Measurements from ENCODE around the gene SWT1.
"Not testable (repeated sequence)": the region's sequence is repeated elsewhere in the genome, so short reads cannot be mapped to it uniquely, and the experiment has no call there.

SWT1 gene

GRCh38 chr1:185166106-185166505 lies 9.1 kb downstream of the SWT1 start:
- H3K4me1 ChIP-seq: peaks cover 10% of the 10 kb centered on the region
- H3K27ac ChIP-seq: no peak overlapping the region
- no peaks in the 10 kb centered on the region for H4K20me1 ChIP-seq
- no peak overlapping the region for H3K4me3 ChIP-seq
- no peaks in the 10 kb centered on the region for H3K9me3 ChIP-seq
- peak overlapping the region; percentile 56 for H3K4me2 ChIP-seq
- no peaks in the 10 kb centered on the region for H3K27me3 ChIP-seq
- H3K9ac ChIP-seq: no peak overlapping the region
- no peak for TF ChIP-seq Cebpa-rat (IDR thresholded peaks at IDR 0.05)
- peaks cover 6% of the 10 kb centered on the region; the same call in 1 of the 2 replicates for H3K36me3 ChIP-seq

GRCh38 chr1:185170291-185170848 lies 13.4 kb downstream of the SWT1 start:
- peaks cover 6% of the 10 kb centered on the region; the same call in 1 of the 2 replicates for H3K36me3 ChIP-seq
- H3K9me3 ChIP-seq: no peaks in the 10 kb centered on the region
- no peak overlapping the region for H3K9ac ChIP-seq
- H3K4me3 ChIP-seq: no peak overlapping the region
- no peaks in the 10 kb centered on the region for H4K20me1 ChIP-seq
- H3K27me3 ChIP-seq: no peaks in the 10 kb centered on the region
- H3K4me1 ChIP-seq: peaks cover 9% of the 10 kb centered on the region
- TF ChIP-seq Cebpa-rat (IDR thresholded peaks at IDR 0.05): no peak
- H3K27ac ChIP-seq: no peak overlapping the region
- H3K4me2 ChIP-seq: no peak overlapping the region

- H3K4me3 ChIP-seq: no peak overlapping the region
- no peaks in the 10 kb centered on the region for H4K20me1 ChIP-seq
- no peaks in the 10 kb centered on the region for H3K4me1 ChIP-seq
- H3K4me2 ChIP-seq: no peak overlapping the region
- no peak overlapping the region for H3K9ac ChIP-seq
- H3K27me3 ChIP-seq: no peaks in the 10 kb centered on the region
- no peak overlapping the region for H3K27ac ChIP-seq
- peaks cover 6% of the 10 kb centered on the region; the same call in 1 of the 2 replicates for H3K9me3 ChIP-seq
- H3K36me3 ChIP-seq: no peaks in the 10 kb centered on the region
- no peak for TF ChIP-seq Cebpa-rat (IDR thresholded peaks at IDR 0.05)
Measured at GRCh38 chr1:185193756-185194155, 36.8 kb downstream of the SWT1 start.

GRCh38 chr1:185198712-185199111 lies 41.7 kb downstream of the SWT1 start:
- H3K9ac ChIP-seq, H3K27ac ChIP-seq, H3K4me2 ChIP-seq, H3K4me3 ChIP-seq, H3K36me3 ChIP-seq, H3K27me3 ChIP-seq, H4K20me1 ChIP-seq, H3K4me1 ChIP-seq: not testable (repeated sequence)
- peaks cover 15% of the 10 kb centered on the region; the same call in 1 of the 2 replicates for H3K9me3 ChIP-seq

GRCh38 chr1:185200889-185201288 lies 43.9 kb downstream of the SWT1 start:
- H3K27ac ChIP-seq: no peak overlapping the region
- no peak overlapping the region for H3K4me3 ChIP-seq
- no peaks in the 10 kb centered on the region for H3K27me3 ChIP-seq
- H3K9me3 ChIP-seq: peaks cover 15% of the 10 kb centered on the region; the same call in 1 of the 2 replicates
- H3K4me1 ChIP-seq: no peaks in the 10 kb centered on the region
- no peak overlapping the region for H3K4me2 ChIP-seq
- TF ChIP-seq Cebpa-rat (IDR thresholded peaks at IDR 0.05): no peak
- H3K9ac ChIP-seq: no peak overlapping the region
- H4K20me1 ChIP-seq: no peaks in the 10 kb centered on the region
- H3K36me3 ChIP-seq: no peaks in the 10 kb centered on the region

- TF ChIP-seq Cebpa-rat (IDR thresholded peaks at IDR 0.05): no peak
Measured at GRCh38 chr1:185207170-185207569, 50.2 kb downstream of the SWT1 start.

GRCh38 chr1:185207980-185208602 lies 51.1 kb downstream of the SWT1 start:
- TF ChIP-seq Cebpa-rat (IDR thresholded peaks at IDR 0.05): no peak
- no peak overlapping the region for H3K27ac ChIP-seq
- H4K20me1 ChIP-seq: no peaks in the 10 kb centered on the region
- 0 out of 2 replicates have a peak, but pooled peaks cover 4% of the 10 kb centered on the region for H3K36me3 ChIP-seq
- H3K9me3 ChIP-seq: no peaks in the 10 kb centered on the region
- H3K9ac ChIP-seq: no peak overlapping the region
- H3K4me2 ChIP-seq: no peak overlapping the region
- H3K4me3 ChIP-seq: no peak overlapping the region
- H3K4me1 ChIP-seq: no peaks in the 10 kb centered on the region
- no peaks in the 10 kb centered on the region for H3K27me3 ChIP-seq

More at GRCh38 chr1:185207170-185207569, 50.2 kb downstream of the SWT1 start:
- no peak overlapping the region for H3K9ac ChIP-seq
- no peak overlapping the region for H3K27ac ChIP-seq
- H3K27me3 ChIP-seq: no peaks in the 10 kb centered on the region
- no peak overlapping the region for H3K4me3 ChIP-seq
- H3K4me2 ChIP-seq: no peak overlapping the region
- H3K4me1 ChIP-seq: no peaks in the 10 kb centered on the region
- H3K9me3 ChIP-seq: no peaks in the 10 kb centered on the region
- 0 out of 2 replicates have a peak, but pooled peaks cover 4% of the 10 kb centered on the region for H3K36me3 ChIP-seq
- no peaks in the 10 kb centered on the region for H4K20me1 ChIP-seq

GRCh38 chr1:185208626-185209180 lies 51.7 kb downstream of the SWT1 start:
- no peak overlapping the region for H3K4me3 ChIP-seq
- H3K4me2 ChIP-seq: no peak overlapping the region
- H3K27me3 ChIP-seq: no peaks in the 10 kb centered on the region
- TF ChIP-seq Cebpa-rat (IDR thresholded peaks at IDR 0.05): no peak
- no peaks in the 10 kb centered on the region for H3K4me1 ChIP-seq
- no peaks in the 10 kb centered on the region for H4K20me1 ChIP-seq
- H3K27ac ChIP-seq: no peak overlapping the region
- H3K36me3 ChIP-seq: 0 out of 2 replicates have a peak, but pooled peaks cover 4% of the 10 kb centered on the region
- H3K9me3 ChIP-seq: no peaks in the 10 kb centered on the region
- H3K9ac ChIP-seq: no peak overlapping the region

GRCh38 chr1:185209357-185209756 lies 52.4 kb downstream of the SWT1 start:
- not testable (repeated sequence) for H3K36me3 ChIP-seq, H3K9ac ChIP-seq, H3K4me1 ChIP-seq, H3K27ac ChIP-seq, H3K4me2 ChIP-seq, H3K9me3 ChIP-seq, H3K27me3 ChIP-seq, H4K20me1 ChIP-seq, H3K4me3 ChIP-seq

- Histone ChIP-seq H3K4me1 (no peaks in the 10 kb centered on the region), H4K20me1 (no peaks in the 10 kb centered on the region), H3K9me3 (no peaks in the 10 kb centered on the region), H3K27ac (no peak overlapping the region), H3K27me3 (no peaks in the 10 kb centered on the region), H3K36me3 (0 out of 2 replicates have a peak, but pooled peaks cover 4% of the 10 kb centered on the region), H3K9ac (no peak overlapping the region), H3K4me2 (no peak overlapping the region), H3K4me3 (no peak overlapping the region)
- TF ChIP-seq Cebpa-rat (IDR thresholded peaks at IDR 0.05): no peak
Measured at GRCh38 chr1:185213091-185213490, 56.1 kb downstream of the SWT1 start.
